ENCODE measurements around the gene KRT1. TPM values are rescaled to one million over a fixed set of nuclear protein-coding genes. Genes with fewer than 3 reads are reported as not detected.
A peak's percentile ranks its signal among the peaks of the same experiment; 100 is the strongest.

KRT1 gene
- total RNA-seq, 4 donors from 2014 or later, result 4,815 to 9,656 (median 5,822) TPM

DNA sequence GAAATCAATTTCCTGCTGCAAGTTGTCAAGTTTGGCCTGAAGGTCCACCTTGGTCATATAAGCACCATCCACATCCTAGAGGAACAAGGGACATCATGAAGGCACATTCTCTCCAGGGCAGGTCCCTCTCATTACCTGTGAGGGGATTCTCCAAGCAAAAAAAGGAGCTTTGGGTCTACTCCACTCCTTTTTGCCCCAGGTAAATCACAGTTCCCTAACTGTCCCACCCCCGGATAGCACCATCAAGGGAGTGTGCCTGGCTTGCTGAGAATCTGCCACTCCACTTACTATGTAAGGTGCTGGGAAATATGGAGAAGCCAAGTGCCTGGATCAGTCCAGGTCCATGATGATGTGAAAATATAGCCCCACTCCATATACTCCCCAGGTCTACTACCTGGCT lies 2.5 kb downstream of the KRT1 start:
- DNase-seq (ENCODE audit: low spot score in 2 of 2), result no peak
- WGBS, result 86% methylated on average over 1 of the region's 1 CpG
- Histone ChIP-seq H3K27me3 (peaks cover 7% of the 10 kb centered on the region), H3K27ac (peak overlapping the region; percentile 44), H3K4me3 (peak overlapping the region; percentile 39), H3K4me1 (peaks cover 14% of the 10 kb centered on the region), H3K36me3 (no peaks in the 10 kb centered on the region), H3K9me3 (no peaks in the 10 kb centered on the region)
- no peak for TF ChIP-seq POLR2A (IDR thresholded peaks at IDR 0.05)
- TF ChIP-seq POLR2AphosphoS5 (IDR thresholded peaks at IDR 0.05), result no peak
- TF ChIP-seq, protein P1, sequence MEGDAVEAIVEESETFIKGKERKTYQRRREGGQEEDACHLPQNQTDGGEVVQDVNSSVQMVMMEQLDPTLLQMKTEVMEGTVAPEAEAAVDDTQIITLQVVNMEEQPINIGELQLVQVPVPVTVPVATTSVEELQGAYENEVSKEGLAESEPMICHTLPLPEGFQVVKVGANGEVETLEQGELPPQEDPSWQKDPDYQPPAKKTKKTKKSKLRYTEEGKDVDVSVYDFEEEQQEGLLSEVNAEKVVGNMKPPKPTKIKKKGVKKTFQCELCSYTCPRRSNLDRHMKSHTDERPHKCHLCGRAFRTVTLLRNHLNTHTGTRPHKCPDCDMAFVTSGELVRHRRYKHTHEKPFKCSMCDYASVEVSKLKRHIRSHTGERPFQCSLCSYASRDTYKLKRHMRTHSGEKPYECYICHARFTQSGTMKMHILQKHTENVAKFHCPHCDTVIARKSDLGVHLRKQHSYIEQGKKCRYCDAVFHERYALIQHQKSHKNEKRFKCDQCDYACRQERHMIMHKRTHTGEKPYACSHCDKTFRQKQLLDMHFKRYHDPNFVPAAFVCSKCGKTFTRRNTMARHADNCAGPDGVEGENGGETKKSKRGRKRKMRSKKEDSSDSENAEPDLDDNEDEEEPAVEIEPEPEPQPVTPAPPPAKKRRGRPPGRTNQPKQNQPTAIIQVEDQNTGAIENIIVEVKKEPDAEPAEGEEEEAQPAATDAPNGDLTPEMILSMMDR (IDR thresholded peaks at IDR 0.05), result no peak
- no peak for TF ChIP-seq EP300 (IDR thresholded peaks at IDR 0.05)

DNA sequence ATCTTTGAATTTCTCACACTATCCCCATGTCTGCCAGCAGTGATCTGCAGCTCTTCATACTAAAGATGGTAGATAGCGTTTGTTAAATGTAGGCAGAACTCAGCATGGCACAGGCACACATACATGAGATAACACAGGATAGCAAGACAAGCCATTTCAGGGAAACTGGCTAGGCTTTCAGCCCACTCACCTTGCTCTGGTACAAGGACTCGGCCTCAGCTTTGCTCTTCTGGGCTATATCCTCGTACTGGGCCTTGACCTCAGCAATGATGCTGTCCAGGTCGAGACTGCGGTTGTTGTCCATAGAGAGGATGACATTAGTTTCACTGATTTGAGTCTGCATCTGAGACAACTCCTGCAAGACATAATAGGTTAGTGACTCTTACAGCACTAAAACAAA lies 3.1 kb downstream of the KRT1 start:
- H3K9me3 ChIP-seq, result no peaks in the 10 kb centered on the region
- TF ChIP-seq POLR2A (IDR thresholded peaks at IDR 0.05), result no peak
- no peak for TF ChIP-seq POLR2AphosphoS5 (IDR thresholded peaks at IDR 0.05)
- TF ChIP-seq EP300 (IDR thresholded peaks at IDR 0.05), result no peak
- TF ChIP-seq, protein P1 (IDR thresholded peaks at IDR 0.05), result no peak

DNA sequence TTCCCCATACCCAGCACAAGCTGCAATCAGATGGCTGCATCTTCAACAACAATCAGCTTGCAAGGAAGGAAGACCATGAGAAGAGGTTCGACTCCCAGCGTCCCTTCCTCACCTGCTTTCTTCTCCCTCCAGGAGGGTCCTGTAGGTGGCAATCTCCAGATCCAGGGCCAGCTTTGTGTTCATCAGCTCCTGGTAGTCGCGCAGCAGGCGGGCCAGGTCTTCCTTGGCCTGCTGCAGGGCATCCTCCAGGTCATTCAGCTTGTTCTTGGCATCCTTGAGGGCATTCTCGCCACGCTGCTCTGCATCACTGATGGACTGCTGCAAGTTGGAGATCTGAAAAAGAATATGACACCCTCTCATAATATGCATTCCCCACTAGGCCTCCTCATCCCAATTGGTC lies 4.0 kb downstream of the KRT1 start:
- Histone ChIP-seq H3K36me3 (no peaks in the 10 kb centered on the region), H3K4me3 (peak overlapping the region; percentile 39), H3K27me3 (peaks cover 7% of the 10 kb centered on the region), H3K4me1 (peaks cover 2% of the 10 kb centered on the region), H3K9me3 (no peaks in the 10 kb centered on the region), H3K27ac (no peak overlapping the region)
- TF ChIP-seq, protein P1 (IDR thresholded peaks at IDR 0.05), result no peak
- no peak for TF ChIP-seq EP300 (IDR thresholded peaks at IDR 0.05)
- 87% methylated on average over 4 of the region's 7 CpGs for WGBS
- no peak for DNase-seq (ENCODE audit: low spot score in 2 of 2)

More for the DNA sequence above, 3.1 kb downstream of the KRT1 start:
- Histone ChIP-seq H3K36me3 (no peaks in the 10 kb centered on the region), H3K27me3 (peaks cover 7% of the 10 kb centered on the region), H3K27ac (peak overlapping the region; percentile 44), H3K4me1 (peaks cover 11% of the 10 kb centered on the region), H3K4me3 (peak overlapping the region; percentile 39)
- no peak for DNase-seq (ENCODE audit: low spot score in 2 of 2)
- WGBS, result 86% methylated on average over 5 of the region's 5 CpGs

DNA sequence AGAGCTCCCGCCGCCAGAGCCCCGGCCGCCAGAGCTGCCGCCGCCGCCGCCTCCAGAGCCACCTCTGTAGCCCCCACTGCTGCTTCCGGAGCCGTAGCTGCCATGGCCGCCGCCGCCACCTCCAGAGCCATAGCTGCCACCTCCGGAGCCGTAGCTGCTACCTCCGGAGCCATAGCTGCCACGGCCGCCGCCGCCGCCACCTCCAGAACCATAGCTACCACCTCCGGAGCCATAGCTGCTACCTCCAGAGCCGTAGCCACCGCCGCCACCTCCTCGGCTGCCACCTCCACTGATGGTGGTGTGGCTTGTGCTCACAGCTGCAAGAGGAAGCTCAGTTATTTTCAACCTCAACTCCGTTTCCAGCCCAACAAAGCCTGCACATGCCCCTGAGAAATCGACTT lies 4.9 kb downstream of the KRT1 start:
- Histone ChIP-seq H3K36me3 (no peaks in the 10 kb centered on the region), H3K4me3 (no peak overlapping the region), H3K27ac (no peak overlapping the region), H3K27me3 (peaks cover 7% of the 10 kb centered on the region), H3K4me1 (no peaks in the 10 kb centered on the region), H3K9me3 (no peaks in the 10 kb centered on the region)
- 95% methylated on average over 24 of the region's 28 CpGs for WGBS
- DNase-seq (ENCODE audit: low spot score in 2 of 2), result no peak
- TF ChIP-seq POLR2AphosphoS5 (IDR thresholded peaks at IDR 0.05) (no peak), POLR2A (IDR thresholded peaks at IDR 0.05) (no peak), EP300 (IDR thresholded peaks at IDR 0.05) (no peak)
- TF ChIP-seq, protein P1 (IDR thresholded peaks at IDR 0.05), result no peak

DNA sequence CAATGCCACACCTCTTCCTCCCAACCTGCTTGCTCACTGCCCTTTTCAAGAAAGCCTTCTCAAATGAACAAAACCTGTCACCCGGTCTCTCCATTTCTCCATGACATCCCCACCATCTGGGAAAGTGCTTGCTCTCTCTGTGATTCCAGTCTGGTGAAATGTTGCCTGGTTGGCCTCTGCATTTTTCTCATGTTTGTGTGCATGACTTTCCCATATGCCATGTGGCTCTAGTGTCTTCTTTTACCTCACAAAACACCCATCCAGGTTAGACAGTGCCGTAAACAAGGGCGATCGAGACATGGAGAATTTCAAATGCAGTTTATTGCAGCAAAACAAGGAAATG lies 5.8 kb downstream of the KRT1 start:
- no peaks in the 10 kb centered on the region for H3K9me3 ChIP-seq

More for the DNA sequence above, 5.8 kb downstream of the KRT1 start:
- no peak for DNase-seq (ENCODE audit: low spot score in 2 of 2)
- no peak for TF ChIP-seq EP300 (IDR thresholded peaks at IDR 0.05)
- no peak for TF ChIP-seq POLR2AphosphoS5 (IDR thresholded peaks at IDR 0.05)
- no peak for TF ChIP-seq POLR2A (IDR thresholded peaks at IDR 0.05)
- TF ChIP-seq, protein P1 (IDR thresholded peaks at IDR 0.05), result no peak
- H3K36me3 ChIP-seq, result no peaks in the 10 kb centered on the region
- H3K4me1 ChIP-seq, result no peaks in the 10 kb centered on the region
- H3K27me3 ChIP-seq, result peaks cover 3% of the 10 kb centered on the region
- H3K27ac ChIP-seq, result no peak overlapping the region
- no peak overlapping the region for H3K4me3 ChIP-seq
- 84% methylated on average over 4 of the region's 4 CpGs for WGBS

Data from suprapubic skin (tissue), 4 donors.